ENCODE data around the gene STK10. TPM values are rescaled to one million over a fixed set of nuclear protein-coding genes. Genes with fewer than 3 reads are reported as not detected.

Gene STK10
- total RNA-seq, 3 donors from 2014 or later, result 17.1 to 32.5 (median 23.3) TPM

DNA sequence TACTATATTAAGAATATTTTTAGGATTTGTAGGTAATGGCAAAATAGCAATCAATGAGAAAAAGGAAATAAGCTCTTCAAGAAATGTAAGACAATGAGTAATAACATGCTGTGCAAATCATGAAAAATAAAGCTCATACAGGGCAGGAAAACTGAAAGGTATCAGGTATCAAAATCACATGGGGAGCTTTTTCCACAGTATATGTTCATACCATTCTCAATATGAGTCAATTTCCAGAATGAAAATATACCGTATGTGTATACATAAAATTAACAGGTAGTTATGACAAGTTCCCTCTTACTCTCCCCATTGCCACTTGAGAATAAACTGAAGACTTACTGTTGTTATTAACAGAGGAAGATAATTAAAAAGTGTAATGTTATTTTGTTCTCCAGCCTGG lies 41.9 kb upstream of the STK10 start:
- Histone ChIP-seq H3K4me3 (no peak overlapping the region), H3K36me3 (no peaks in the 10 kb centered on the region), H3K9me3 (no peaks in the 10 kb centered on the region), H3K27me3 (no peaks in the 10 kb centered on the region), H3K4me1 (no peaks in the 10 kb centered on the region), H3K27ac (no peak overlapping the region)
- no peak for DNase-seq (ENCODE audit: low spot score in 2 of 2)
- TF ChIP-seq CTCF (IDR thresholded peaks at IDR 0.05) (no peak), POLR2A (IDR thresholded peaks at IDR 0.05) (no peak)
- intact Hi-C loops (cut with DNase I; ENCODE audit: low total_unique reads), result no loop called here

GRCh38 chr5:172224996-172225395 lies 37.0 kb upstream of the STK10 start:
- Histone ChIP-seq H3K9me3 (no peaks in the 10 kb centered on the region), H3K27ac (no peak overlapping the region), H3K27me3 (no peaks in the 10 kb centered on the region), H3K4me1 (no peaks in the 10 kb centered on the region), H3K4me3 (no peak overlapping the region), H3K36me3 (no peaks in the 10 kb centered on the region)
- TF ChIP-seq POLR2AphosphoS5 (IDR thresholded peaks at IDR 0.05) (no peak), POLR2A (IDR thresholded peaks at IDR 0.05) (no peak), CTCF (IDR thresholded peaks at IDR 0.05) (no peak)
- DNase-seq (ENCODE audit: low spot score in 2 of 2), result no peak
- intact Hi-C loops (cut with DNase I; ENCODE audit: low total_unique reads), result no loop called here

DNA sequence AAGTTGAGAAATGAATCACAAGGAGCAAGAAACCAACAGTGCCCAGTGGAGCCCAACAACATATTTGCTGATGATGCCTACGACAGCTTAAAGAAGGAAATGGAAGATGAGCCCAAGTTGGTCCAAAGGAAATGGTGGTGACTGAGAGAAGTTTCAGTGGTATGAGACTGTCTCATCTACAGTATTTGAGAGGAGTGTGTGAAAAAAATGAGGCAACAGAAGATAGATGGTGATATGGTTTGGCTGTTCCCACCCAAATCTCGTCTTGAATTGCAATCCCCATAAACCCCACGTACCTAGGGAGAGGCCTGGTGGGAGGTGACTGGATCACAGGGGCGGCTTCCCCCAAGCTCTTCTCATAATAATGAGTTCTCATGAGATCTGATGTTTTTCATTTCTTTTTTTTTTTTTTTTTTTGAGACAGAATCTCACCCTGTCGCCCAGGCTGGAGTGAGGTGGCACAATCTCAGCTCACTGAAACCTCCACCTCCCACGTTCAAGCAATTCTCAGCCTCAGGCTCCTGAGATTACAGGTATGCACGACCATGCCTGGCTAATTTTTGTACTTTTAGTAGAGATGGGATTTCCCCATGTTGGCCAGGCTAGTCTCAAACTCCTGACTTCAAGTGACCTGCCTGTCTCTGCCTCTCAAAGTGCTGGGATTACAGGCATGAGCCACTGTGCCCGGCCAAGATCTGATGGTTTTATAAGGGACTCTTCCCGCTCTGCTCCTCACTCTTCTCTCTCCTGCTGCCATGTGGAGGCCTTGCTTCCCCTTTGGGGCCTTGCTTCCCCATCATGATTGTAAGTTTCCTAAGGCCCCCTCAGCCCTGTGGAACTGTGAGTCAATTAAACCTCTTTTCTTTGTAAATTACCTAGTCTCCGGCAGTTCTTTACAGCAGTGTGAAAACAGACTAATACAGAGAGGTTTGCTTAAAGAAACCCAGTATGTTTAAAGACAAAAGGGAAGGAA lies 36.2 kb upstream of the STK10 start:
- Histone ChIP-seq H3K27ac (no peak overlapping the region), H3K27me3 (no peaks in the 10 kb centered on the region), H3K4me1 (no peaks in the 10 kb centered on the region), H3K4me3 (no peak overlapping the region), H3K9me3 (no peaks in the 10 kb centered on the region), H3K36me3 (no peaks in the 10 kb centered on the region)
- DNase-seq (ENCODE audit: low spot score in 2 of 2), result no peak
- no peak for TF ChIP-seq POLR2AphosphoS5 (IDR thresholded peaks at IDR 0.05)
- intact Hi-C loops (cut with DNase I; ENCODE audit: low total_unique reads), result no loop called here

DNA sequence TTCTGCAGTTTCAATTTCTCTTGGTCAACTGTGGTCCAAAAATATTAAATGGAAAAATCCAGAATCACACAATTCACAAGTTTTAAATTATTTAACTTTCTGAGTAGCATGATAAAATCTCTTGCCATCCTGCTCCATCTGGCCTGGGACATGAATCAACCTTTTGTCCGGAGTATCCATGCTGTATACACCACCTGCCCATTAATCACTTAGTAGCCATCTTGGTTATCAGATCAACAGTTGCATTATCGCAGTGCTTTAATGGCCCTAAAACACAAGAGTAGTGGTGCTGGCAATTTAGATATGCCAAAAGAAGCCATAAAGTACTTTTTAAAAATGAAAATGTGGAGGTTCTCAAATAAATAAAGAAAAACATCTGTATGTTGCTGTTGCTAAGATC lies 31.3 kb upstream of the STK10 start:
- Histone ChIP-seq H3K27ac (no peak overlapping the region), H3K36me3 (no peaks in the 10 kb centered on the region), H3K4me3 (no peak overlapping the region), H3K9me3 (no peaks in the 10 kb centered on the region), H3K4me1 (no peaks in the 10 kb centered on the region), H3K27me3 (no peaks in the 10 kb centered on the region)
- DNase-seq (ENCODE audit: low spot score in 2 of 2), result no peak
- TF ChIP-seq CTCF (IDR thresholded peaks at IDR 0.05), result no peak
- TF ChIP-seq POLR2AphosphoS5 (IDR thresholded peaks at IDR 0.05), result no peak
- no peak for TF ChIP-seq POLR2A (IDR thresholded peaks at IDR 0.05)
- intact Hi-C loops (cut with DNase I; ENCODE audit: low total_unique reads), result no loop called here

DNA sequence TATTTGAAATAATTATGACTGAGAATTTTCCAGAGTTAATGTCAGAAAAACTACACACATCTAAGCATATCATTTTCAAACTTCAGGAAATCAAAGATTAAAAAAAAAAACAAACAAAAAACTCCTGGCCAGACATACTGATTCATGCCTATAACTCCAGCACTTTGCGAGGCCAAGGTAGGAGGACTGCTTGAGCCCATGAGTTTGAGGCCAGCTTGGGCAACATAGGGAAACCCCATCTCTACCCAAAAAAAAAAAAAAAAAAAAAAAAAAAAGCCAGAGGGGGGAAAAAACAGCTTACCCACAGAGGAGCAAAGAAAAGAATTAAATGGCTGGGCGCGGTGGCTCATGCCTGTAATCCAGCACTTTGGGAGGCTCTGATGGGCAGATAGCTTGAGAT lies 28.3 kb upstream of the STK10 start:
- Histone ChIP-seq H3K4me1 (no peaks in the 10 kb centered on the region), H3K36me3 (no peaks in the 10 kb centered on the region), H3K27me3 (no peaks in the 10 kb centered on the region), H3K9me3 (no peaks in the 10 kb centered on the region), H3K4me3 (no peak overlapping the region), H3K27ac (no peak overlapping the region)
- no peak for TF ChIP-seq POLR2A (IDR thresholded peaks at IDR 0.05)
- intact Hi-C loops (cut with DNase I; ENCODE audit: low total_unique reads), result no loop called here
- DNase-seq (ENCODE audit: low spot score in 2 of 2), result no peak

GRCh38 chr5:172213126-172213525 lies 25.1 kb upstream of the STK10 start:
- no peak for TF ChIP-seq POLR2A (IDR thresholded peaks at IDR 0.05)
- TF ChIP-seq POLR2AphosphoS5 (IDR thresholded peaks at IDR 0.05), result no peak
- no peak for TF ChIP-seq CTCF (IDR thresholded peaks at IDR 0.05)
- H3K36me3 ChIP-seq, result no peaks in the 10 kb centered on the region
- no peaks in the 10 kb centered on the region for H3K27me3 ChIP-seq
- no peaks in the 10 kb centered on the region for H3K4me1 ChIP-seq
- intact Hi-C loops (cut with DNase I; ENCODE audit: low total_unique reads), result no loop called here
- H3K9me3 ChIP-seq, result no peaks in the 10 kb centered on the region
- DNase-seq (ENCODE audit: low spot score in 2 of 2), result no peak
- H3K4me3 ChIP-seq, result no peak overlapping the region
- no peak overlapping the region for H3K27ac ChIP-seq

Data from breast epithelium (tissue), 4 donors.